Fibroblast of lung (primary cell): Measurements from ENCODE around the gene LPAR6. TPM values are rescaled to one million over a fixed set of nuclear protein-coding genes. Genes with fewer than 3 reads are reported as not detected.
A peak's percentile ranks its signal among the peaks of the same experiment; 100 is the strongest.
"Not testable (repeated sequence)": the region's sequence is repeated elsewhere in the genome, so short reads cannot be mapped to it uniquely, and the experiment has no call there.

Experiments
- DNase-seq, 2 donors: peaks; one replicate each; pipeline versions ENCODE4 v3.0.0 to v3.0.0-alpha.2; 2010; ENCODE audit warnings: low read depth in 2 of 2
- H2AFZ ChIP-seq: 2 replicates; pipeline ENCODE4 v1.5.1; 2012; ENCODE audit warnings: low read length, control low read depth, inconsistent platforms
- H3K27ac ChIP-seq: 2 replicates; pipeline ENCODE4 v1.5.1; 2011; ENCODE audit warnings: low read length, control low read depth; ENCODE audit not compliant: insufficient read depth
- H3K27me3 ChIP-seq: 2 replicates; pipeline ENCODE4 v1.5.1; 2011; ENCODE audit warnings: mild to moderate bottlenecking, low read length; ENCODE audit not compliant: control insufficient read depth, insufficient read depth
- H3K36me3 ChIP-seq: 2 replicates; pipeline ENCODE4 v1.5.1; 2011; ENCODE audit warnings: low read length; ENCODE audit not compliant: control insufficient read depth, insufficient read depth
- H3K4me1 ChIP-seq: 2 replicates; pipeline ENCODE4 v1.5.1; 2011; ENCODE audit warnings: low read length; ENCODE audit not compliant: control insufficient read depth, insufficient read depth; ENCODE audit errors: extremely low read depth
- H3K4me2 ChIP-seq: 2 replicates; pipeline ENCODE4 v1.5.1; 2011; ENCODE audit warnings: low read length, control low read depth; ENCODE audit not compliant: insufficient read depth; ENCODE audit errors: extremely low read depth
- H3K4me3 ChIP-seq, 4 experiments: fragments of 200-600 bp in 1 of 4; sonication (generic) in 1 of 4; replicated peaks in 1 of 4; 2 replicates each; pipeline ENCODE4 v1.5.1; 2011 to 2016; ENCODE audit warnings: low read length in 4 of 4, low read depth in 3 of 4, mild to moderate bottlenecking in 3 of 4, control low read depth in 2 of 4, inconsistent platforms in 1 of 4, mixed read lengths in 1 of 4; ENCODE audit not compliant: insufficient read depth in 1 of 4; ENCODE audit errors: control extremely low read depth in 1 of 4
- H3K79me2 ChIP-seq: 2 replicates; pipeline ENCODE4 v1.5.1; 2012; ENCODE audit warnings: mild to moderate bottlenecking, low read length, inconsistent platforms; ENCODE audit not compliant: control insufficient read depth, insufficient read depth
- H3K9ac ChIP-seq: 2 replicates; pipeline ENCODE4 v1.5.1; 2011; ENCODE audit warnings: mild to moderate bottlenecking, low read length, control low read depth; ENCODE audit not compliant: insufficient read depth
- H3K9me3 ChIP-seq: 2 replicates; pipeline ENCODE4 v1.5.1; 2012; ENCODE audit warnings: low read depth, low read length; ENCODE audit not compliant: control insufficient read depth, insufficient read depth
- H4K20me1 ChIP-seq: 2 replicates; pipeline ENCODE4 v1.5.1; 2011; ENCODE audit warnings: low read length; ENCODE audit not compliant: control insufficient read depth, insufficient read depth; ENCODE audit errors: extremely low read depth
- CTCF ChIP-seq, 2 donors: IDR thresholded peaks in 1 of 2; conservative IDR thresholded peaks in 1 of 2; 1 replicate in 1 of 2; 2 replicates in 1 of 2; pipeline ENCODE4 v1.5.1; 2011 to 2012; ENCODE audit warnings: low read length in 2 of 2, control low read depth in 1 of 2, inconsistent platforms in 1 of 2, low read depth in 1 of 2, mild to moderate bottlenecking in 1 of 2
- EZH2 ChIP-seq: IDR thresholded peaks from 2 replicates; pipeline ENCODE4 v1.5.1; 2012; ENCODE audit warnings: low read length, control low read depth, mild to moderate bottlenecking; ENCODE audit errors: missing control alignments
- polyA minus RNA-seq: library from RNA; depleted of rRNA, polyadenylated mRNA; stranded (reverse); fragments of >200 nt; gene quantifications from 2 replicates; pipeline ENCODE4 v1.2.3, GENCODE V29; 2011; ENCODE audit warnings: low replicate concordance
- polyA plus RNA-seq, 2 donors: library from polyadenylated mRNA; depleted of rRNA in 1 of 2; stranded (reverse) in 1 of 2; unstranded in 1 of 2; fragments of >200 nt; gene quantifications; 2 replicates each; pipeline ENCODE4 v1.2.1, GENCODE V29; 2011 to 2012; ENCODE audit warnings: missing spikeins in 1 of 2
- total RNA-seq: library from RNA; depleted of rRNA; stranded (reverse); fragments of >200 nt; gene quantifications from 2 replicates; pipeline ENCODE4 v1.2.1, GENCODE V29; 2014

LPAR6 gene, protein sequence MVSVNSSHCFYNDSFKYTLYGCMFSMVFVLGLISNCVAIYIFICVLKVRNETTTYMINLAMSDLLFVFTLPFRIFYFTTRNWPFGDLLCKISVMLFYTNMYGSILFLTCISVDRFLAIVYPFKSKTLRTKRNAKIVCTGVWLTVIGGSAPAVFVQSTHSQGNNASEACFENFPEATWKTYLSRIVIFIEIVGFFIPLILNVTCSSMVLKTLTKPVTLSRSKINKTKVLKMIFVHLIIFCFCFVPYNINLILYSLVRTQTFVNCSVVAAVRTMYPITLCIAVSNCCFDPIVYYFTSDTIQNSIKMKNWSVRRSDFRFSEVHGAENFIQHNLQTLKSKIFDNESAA
- total RNA-seq (4.9 and 7.6 TPM in 2 replicates), polyA plus RNA-seq (3.6 and 6.8 TPM in 2 replicates), polyA minus RNA-seq (0.44 TPM in 1 of 2 replicates, not detected in the other)
- polyA plus RNA-seq (2012), result 3.0 and 4.6 TPM in 2 replicates

- peaks cover 17% of the 10 kb centered on the region for H3K79me2 ChIP-seq
Observed at GRCh38 chr13:48412881-48413351, at the start of gene LPAR6. Gene LPAR6, minus strand, starts transcription at chr13:48413113. Its CDS starts 690 bp downstream, at chr13:48412423.

GRCh38 chr13:48457578-48458242 is 44.8 kb upstream of the LPAR6 start:
- Histone ChIP-seq H3K4me2 (no peak overlapping the region), H4K20me1 (no peaks in the 10 kb centered on the region), H3K36me3 (peaks cover 5% of the 10 kb centered on the region), H3K27me3 (no peaks in the 10 kb centered on the region), H2AFZ (no peak overlapping the region), H3K27ac (no peak overlapping the region), H3K9me3 (no peaks in the 10 kb centered on the region), H3K4me3 (no peak overlapping the region), H3K79me2 (no peaks in the 10 kb centered on the region), H3K4me1 (no peaks in the 10 kb centered on the region), H3K9ac (no peak overlapping the region)
- TF ChIP-seq CTCF (conservative IDR thresholded peaks at IDR 0.05 in 1 of 2, IDR thresholded peaks at IDR 0.05 in 1 of 2; ENCODE audit: low read depth in 1 of 2, low read length in 2 of 2) (no peak), EZH2 (no peak)
- DNase-seq, result no peak

More at GRCh38 chr13:48412881-48413351, at the start of gene LPAR6:
- Histone ChIP-seq H2AFZ (peak within 1 kb of the TSS; percentile 57), H3K4me3 (peak within 1 kb of the TSS; percentile 41 to 96 (median 64)), H3K36me3 (no peaks in the 10 kb centered on the region), H3K27me3 (no peaks in the 10 kb centered on the region), H3K4me2 (peak within 1 kb of the TSS; percentile 82), H3K27ac (peak within 1 kb of the TSS; percentile 67), H3K4me1 (no peaks in the 10 kb centered on the region), H4K20me1 (no peaks in the 10 kb centered on the region), H3K9me3 (no peaks in the 10 kb centered on the region), H3K9ac (peak within 1 kb of the TSS; percentile 53)
- TF ChIP-seq EZH2 (no peak), CTCF (conservative IDR thresholded peaks at IDR 0.05 in 1 of 2, IDR thresholded peaks at IDR 0.05 in 1 of 2; ENCODE audit: low read depth in 1 of 2, low read length in 2 of 2) (no peak)
- DNase-seq, result peak; percentile 80 to 81

GRCh38 chr13:48456546-48456945 is 43.6 kb upstream of the LPAR6 start:
- Histone ChIP-seq H3K4me2 (no peak overlapping the region), H2AFZ (no peak overlapping the region), H3K4me1 (no peaks in the 10 kb centered on the region), H3K27me3 (no peaks in the 10 kb centered on the region), H3K9ac (no peak overlapping the region), H3K9me3 (no peaks in the 10 kb centered on the region), H3K4me3 (no peak overlapping the region), H4K20me1 (no peaks in the 10 kb centered on the region), H3K27ac (no peak overlapping the region), H3K79me2 (no peaks in the 10 kb centered on the region), H3K36me3 (peaks cover 5% of the 10 kb centered on the region)
- DNase-seq, result no peak
- no peak for TF ChIP-seq EZH2
- TF ChIP-seq CTCF (conservative IDR thresholded peaks at IDR 0.05 in 1 of 2, IDR thresholded peaks at IDR 0.05 in 1 of 2; ENCODE audit: low read depth in 1 of 2, low read length in 2 of 2), result no peak

DNA sequence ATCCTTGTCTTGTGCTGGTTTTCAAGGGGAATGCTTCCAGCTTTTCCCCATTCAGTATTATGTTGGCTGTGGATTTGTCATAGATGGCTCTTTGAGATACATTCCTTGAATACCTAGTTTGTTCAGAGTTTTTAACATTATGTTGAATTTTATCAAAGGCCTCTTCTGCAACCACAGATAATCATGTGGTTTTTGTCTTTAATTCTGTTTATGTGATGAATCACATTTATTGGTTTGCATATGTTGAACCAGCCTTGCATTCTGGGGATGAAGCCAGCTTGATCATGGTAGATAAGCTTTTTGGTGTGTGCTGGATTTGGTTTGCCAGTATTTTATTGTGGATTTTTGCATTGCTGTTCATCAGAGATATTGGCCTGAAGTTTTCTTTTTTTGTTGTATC is 38.3 kb upstream of the LPAR6 start:
- DNase-seq, result peak in 1 of 2 donors; percentile 87
- H3K9ac ChIP-seq, H3K4me1 ChIP-seq, H3K27ac ChIP-seq, H4K20me1 ChIP-seq, H2AFZ ChIP-seq, H3K27me3 ChIP-seq, H3K4me3 ChIP-seq, H3K9me3 ChIP-seq, H3K79me2 ChIP-seq, H3K36me3 ChIP-seq, H3K4me2 ChIP-seq: not testable (repeated sequence)
